GM18517 (cell line): ENCODE results near the gene JPH4.
A peak's percentile ranks its signal among the peaks of the same experiment; 100 is the strongest.

Source experiments
- ATAC-seq: cut with Tn5 transposase; IDR thresholded peaks from one replicate; pipeline ENCODE4 v1.9.1; 2021; ENCODE audit warnings: mild to moderate bottlenecking, moderate library complexity; ENCODE audit not compliant: unreplicated experiment

The JPH4 gene

DNA sequence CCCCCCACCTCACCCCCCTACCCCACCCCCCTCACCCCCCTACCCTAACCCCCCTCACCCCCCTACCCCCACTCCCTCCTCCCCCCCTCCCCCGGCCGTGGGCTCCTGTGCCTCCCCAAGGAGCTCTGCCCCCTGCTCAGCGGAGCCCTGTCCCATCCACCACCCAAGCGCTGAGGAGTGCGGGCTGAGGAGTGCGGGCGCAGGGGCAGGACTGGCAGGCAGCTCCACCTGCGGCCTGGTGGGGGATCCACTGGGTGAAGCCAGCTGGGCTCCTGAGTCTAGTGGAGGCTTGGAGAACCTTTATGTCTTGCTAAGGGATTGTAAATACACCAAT lies 2.3 kb upstream of the JPH4 start:
- ATAC-seq = no peak

DNA sequence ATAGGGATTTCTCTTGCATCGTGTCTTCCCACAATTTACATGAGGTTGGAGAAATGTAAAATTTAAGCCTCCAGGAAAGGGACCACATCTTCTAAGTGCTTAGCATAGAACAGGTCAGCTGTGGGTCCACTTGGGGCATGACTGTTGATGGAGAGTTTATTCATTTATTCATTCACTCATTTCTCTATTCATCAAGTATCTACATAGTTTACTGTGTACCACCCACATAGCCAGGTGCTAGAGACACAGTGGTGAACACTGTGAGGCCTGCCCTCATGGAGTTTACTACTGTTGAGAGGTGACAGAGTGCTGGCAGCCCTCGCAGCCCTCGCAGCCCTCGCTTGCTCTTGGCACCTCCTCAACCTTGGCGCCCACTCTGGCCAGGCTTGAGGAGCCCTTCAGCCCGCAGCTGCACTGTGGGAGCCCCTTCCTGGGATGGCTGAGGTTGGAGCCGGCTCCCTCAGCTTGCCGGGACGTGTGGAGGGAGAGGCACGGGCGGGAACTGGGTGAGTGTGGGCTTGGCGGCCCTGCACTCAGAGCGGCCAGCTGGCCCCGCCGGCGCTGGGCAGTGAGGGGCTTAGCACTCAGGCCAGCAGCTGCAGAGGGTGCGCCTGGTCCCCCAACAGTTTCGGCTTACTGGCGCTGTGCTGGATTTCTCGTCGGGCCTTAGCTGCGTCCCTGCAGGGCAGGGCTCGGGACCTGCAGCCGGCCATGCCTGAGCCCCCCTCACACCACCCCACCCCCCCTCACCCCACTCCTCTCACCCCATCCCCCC lies 1.7 kb upstream of the JPH4 start:
- no peak for ATAC-seq

DNA sequence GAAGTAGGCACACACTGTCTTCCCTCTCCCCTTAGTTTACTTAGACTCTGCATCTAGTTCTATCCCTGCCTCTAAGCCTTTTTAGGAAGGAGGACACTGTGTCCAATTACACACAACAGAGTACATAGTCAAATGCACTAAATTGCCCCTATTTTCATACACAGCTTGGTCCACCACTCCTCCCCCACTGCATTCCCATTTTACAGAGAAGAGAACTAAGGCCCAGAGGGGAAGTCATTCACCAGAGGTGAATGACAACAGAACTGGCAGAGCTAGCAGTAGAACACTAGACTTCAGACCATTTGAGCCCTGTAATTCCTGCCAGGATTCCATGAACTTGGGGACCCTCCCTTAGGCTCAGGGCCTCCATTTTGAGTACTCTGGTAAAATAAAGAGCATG lies 1.1 kb upstream of the JPH4 start:
- ATAC-seq = no peak

DNA sequence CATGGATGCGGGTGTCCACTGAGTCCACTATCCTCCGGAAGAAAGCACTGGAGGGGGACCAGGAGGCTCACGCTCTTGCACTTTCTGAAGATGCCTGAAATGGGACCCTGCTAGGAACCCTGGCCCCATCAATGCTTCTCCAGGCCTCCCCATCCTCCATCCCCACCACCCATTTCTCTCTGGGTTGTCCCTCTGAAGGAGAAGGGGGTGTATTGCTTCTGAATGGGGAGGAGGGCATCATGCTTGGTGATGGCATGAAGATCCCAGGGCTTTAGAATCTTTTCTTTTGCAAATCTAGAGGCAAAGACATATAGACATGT lies 681 bp upstream of the JPH4 start:
- ATAC-seq = no peak

DNA sequence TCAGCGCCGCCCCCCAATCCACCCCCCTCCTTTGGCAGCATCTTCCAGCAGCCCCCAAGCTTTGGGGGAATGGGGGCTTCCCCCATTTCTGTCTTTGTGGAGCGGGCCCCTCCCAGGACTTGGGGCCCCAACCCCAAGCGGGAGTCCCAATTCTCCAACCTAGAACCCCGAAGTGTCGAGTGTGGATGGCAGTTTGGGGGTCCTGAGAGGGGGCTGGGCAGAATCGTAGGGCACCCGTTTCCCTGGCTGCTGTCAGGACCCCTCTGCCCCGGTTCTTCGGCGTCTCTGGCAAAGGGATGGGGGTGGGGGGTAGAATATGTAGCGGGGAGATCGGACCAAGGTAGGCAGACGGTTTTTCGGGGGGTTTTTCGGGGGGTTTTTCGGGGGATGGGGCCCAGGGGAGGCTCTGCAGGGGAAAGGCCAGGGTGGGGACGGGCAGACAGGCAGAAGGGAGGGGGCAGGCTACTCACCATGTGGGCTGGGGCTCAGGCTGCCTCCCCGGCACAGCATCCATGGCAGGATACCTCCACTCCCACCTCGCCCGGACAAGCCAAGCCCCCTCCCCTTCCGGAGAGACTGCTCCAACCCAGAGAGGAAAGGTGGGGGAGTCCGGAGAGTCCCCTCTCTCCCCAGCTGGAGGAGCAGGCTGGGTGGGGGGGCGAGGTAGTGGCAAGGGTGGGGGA lies 739 bp downstream of the JPH4 start:
- ATAC-seq = no peak

DNA sequence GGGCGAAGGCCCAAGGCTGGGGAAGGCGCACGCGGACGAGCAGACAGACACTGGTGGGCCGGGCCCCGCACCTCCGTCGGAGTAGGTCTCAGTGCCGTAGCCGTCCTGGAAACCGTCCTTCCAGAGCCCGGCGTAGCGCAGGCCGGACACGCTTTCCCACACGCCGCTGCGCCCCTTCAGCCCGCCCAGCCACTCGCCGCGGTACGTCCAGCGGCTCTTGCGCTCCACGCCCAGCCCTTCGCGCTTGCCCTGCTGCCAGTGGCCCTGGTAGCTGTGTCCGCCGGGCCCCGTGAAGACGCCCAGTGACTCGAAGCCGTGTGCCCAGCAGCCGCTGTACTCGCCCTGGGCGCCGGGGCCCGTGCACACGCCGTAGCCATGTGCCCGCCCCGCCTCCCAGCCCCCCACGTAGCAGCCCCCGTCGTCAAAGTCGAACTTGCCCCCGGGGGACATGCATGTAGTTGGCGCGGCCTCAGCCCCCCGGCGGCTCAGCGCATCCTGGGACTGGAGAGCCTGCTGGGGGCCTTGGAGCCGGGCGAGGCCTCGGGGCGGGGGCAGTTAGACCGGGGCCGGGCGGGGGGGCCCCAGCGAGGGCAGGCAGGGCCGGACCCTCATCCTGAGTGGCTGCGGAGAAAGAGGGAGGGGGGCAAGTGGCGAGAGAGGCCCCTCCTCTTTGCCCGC lies 1.4 kb downstream of the JPH4 start:
- no peak for ATAC-seq

DNA sequence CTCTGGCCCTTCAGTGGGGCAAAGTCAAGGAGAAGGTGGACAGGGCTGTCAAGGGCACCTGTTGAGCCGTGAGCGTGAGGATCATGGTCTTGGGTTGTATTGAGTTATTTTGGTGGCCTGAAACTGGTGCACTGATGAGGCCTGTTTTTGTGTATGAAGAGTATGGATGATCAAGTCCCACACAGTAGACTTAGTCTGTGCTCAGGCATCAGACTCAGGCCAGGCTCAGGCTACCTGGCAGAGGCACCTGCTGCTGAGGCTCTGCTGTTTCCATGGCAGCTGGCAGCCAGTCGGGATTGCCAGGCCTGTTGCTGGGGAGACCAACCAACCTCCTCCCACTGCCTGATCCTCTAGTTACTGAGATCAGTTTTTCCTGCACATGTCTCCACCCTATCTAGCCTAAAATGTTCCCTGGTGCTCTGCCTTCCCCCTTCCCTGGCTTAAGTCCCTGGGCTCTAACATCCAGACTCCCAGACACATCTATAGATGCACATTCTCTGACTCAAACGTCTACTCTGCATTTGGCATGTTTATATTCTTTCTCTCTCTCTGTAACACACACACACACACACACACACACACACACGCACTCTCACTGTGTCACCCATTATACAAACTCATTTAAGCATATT lies 5.1 kb downstream of the JPH4 start:
- no peak for ATAC-seq

DNA sequence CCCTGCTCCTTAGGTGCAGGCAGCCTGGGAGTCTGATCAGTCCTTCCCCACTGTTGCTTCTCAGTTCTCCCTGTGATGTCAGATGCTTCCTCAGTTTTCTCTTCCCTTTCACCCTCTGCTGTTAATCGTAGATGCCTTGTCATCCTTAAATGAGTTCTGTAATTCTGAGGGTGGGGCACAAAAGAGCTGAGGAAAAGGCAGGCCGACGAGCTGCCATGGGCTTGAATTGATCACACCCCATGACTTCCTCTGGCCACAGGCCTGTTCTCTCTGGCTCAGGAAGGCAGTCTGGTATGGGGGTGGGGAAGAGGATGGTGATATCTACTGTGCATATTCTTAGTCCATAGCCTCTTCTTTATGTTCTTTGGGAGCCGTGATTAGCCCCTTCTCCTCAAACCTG lies 5.8 kb downstream of the JPH4 start:
- ATAC-seq = no peak

DNA sequence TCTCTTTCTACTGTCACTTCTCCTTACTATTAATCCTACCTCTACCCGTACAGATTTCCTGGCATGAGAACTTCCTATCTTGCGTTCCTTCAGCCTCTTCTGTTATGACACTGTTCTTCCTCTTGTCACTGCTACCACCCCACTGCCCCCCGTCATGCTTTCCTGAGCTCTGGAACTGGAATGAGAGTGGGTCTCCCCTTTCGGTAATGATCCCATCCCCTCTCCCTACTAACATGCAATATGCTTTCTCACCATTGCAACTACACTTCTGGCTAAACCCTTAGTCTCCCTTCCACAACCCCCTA lies 6.1 kb downstream of the JPH4 start:
- no peak for ATAC-seq

DNA sequence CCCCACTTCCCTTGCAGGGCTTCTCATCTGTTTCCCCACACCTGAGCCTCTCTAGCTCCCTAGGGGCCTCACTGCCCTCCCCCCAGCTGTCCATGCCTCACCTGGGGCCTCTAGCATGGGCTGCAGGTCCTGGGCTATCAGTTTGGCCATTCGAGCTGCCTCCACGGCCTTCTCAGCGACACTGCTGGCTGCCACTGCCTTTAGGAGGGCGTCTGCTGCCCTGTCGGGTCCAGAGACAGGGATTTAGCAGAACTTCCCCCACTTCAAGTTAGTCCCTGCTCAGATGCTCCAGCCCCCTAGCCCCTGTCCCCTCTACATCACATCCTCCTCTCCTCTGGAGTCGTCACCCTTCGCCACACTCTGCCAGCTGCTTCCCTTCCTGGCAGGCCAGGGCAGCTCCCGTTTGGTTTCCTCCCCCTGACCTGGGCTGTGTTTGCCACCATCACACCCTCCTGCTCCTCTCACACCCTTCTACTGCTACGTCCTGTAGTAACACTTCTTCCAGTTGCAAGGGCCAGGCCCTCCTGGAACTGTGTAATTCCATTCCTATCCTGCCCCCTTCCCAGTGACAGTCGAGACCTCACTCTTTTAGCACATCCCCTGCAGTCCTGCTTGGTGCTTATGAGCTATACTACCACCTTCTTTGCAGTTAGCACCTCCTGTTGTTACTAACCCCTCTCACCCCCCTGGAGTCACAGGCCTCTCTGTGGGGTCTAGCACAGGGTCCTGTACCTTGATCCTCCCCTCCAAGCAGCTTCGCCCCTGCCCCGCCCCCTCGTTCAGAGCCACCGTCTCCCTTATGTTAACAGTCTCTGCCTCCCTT lies 6.7 kb downstream of the JPH4 start:
- no peak for ATAC-seq

DNA sequence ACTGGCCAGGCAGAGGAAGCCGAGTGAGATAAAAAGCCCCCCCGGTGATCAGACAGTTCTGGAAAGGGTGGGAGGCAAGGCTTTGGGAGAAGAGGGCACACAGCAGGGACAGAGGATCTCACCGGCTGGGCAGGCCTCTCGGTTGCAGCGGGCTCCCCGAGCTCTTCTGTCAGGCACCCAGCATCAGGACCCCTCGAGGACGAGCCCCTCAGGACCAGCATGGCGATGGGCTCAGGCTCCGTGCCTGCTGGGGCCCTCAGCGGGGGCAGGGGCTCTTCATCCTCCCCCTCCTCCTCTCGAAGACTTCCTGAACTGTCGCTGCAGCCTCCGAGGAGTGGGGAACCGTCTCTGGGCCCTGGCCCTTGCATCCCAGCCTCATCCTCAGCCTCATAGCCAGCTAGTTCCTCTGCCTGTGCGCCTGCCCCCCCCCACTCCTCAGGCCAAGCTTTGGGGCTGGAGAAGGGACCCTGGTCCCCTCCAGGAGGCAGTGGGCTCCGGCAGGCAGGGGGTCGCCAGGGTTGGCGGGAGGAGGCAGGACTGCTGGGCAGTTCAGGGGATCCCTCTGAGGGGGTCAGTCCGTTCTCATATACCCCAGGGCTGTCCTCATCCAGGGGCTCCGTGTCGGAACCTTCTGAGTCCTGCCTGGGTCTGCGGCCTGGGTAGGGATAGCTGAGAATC lies 7.6 kb downstream of the JPH4 start:
- ATAC-seq = no peak

DNA sequence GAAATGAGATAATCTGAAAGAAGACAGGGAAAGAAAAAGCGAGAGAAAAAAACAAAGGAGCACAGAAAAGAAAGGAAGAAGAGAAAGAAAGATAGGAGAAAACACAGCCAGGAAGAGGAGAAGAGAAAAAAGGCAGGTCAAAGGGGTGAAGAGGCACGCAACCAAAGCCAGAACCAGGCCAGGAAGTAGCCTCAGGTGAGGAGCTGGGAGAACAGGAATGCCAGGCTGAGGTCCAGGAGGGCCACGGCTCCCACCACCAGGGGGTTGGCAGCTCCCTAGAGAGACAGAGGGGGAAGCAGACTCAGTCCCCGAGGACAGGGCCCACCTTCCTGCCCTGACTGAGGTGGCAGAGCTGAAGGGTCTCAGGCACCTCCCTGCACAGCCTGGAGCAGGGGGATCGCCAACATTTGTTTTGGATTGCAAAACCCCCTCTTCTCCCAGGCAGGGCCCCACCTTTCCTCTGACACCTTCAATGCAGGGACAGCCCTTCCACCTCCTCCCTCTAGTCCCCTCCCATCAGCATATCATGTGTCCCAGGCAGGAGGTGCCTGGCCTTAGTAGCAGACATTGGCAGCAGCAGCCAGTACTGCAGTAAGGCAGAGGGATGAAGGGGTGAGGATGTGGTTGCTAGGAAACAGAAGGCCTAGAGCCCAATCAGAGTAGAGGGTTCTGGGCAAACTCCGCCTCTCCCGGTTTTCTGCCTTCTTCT lies 9.0 kb downstream of the JPH4 start:
- no peak for ATAC-seq

DNA sequence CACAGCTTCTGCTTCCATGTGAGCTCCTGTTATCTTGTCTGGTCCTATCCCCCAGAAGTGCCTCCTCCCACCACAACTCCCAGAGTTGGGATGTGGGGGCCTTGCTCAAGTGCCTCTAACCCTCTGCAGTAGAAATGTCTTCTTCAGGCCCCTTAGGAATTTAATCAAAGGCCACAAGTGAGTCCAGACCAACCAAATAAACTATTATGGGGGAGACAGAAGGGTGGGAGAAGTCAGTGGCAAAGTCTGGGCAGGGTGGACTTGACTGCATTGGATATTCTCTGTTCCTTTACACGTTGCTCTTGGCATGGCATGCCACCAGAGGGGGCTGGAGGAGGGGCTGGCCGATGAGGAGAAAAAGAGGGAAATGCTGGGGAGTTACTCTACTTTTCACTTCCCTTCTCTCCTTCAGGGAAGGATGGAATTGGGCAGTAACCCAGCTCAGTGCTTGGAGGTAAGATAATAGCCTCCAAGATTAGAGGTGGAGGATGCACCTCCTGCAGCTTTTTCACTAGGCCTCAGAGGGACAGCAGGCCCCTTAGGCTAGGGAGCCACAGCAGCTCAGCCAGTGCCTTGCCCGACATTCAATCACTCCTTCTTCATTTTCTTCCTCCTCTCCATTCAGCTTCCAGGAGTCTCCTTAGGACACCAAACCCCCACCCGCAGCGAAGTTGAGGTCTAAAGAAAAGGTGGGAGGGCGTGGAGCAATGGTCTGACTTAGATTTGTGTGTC lies 9.8 kb downstream of the JPH4 start:
- no peak for ATAC-seq

DNA sequence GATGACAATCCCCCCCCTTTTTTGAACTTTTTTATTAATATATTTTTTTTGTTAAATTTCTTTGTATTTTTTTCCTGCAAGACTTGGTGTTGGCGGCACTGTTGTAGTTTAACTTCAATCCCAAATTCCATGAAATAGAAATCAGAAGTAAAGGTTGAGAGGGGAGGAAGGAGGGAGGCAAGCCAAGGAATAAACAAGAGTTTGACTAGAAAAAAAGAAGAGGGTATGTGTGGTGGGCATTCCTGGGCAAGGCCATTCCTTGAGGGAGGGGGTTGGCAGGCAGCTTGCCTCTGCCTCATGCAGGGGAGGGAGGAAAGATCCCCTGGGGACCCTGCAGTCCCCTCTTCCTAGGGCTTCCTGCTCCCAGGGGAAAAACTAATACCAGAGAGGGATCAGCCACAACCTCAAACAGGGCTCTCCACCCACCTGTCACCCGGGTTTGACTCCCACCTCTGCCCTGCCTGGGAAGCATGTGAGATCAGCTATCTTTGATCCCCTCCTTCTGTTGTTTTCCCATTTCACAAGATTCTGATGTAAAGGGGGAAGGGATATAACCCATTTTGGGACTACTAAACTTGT lies 10.5 kb downstream of the JPH4 start:
- ATAC-seq = no peak

DNA sequence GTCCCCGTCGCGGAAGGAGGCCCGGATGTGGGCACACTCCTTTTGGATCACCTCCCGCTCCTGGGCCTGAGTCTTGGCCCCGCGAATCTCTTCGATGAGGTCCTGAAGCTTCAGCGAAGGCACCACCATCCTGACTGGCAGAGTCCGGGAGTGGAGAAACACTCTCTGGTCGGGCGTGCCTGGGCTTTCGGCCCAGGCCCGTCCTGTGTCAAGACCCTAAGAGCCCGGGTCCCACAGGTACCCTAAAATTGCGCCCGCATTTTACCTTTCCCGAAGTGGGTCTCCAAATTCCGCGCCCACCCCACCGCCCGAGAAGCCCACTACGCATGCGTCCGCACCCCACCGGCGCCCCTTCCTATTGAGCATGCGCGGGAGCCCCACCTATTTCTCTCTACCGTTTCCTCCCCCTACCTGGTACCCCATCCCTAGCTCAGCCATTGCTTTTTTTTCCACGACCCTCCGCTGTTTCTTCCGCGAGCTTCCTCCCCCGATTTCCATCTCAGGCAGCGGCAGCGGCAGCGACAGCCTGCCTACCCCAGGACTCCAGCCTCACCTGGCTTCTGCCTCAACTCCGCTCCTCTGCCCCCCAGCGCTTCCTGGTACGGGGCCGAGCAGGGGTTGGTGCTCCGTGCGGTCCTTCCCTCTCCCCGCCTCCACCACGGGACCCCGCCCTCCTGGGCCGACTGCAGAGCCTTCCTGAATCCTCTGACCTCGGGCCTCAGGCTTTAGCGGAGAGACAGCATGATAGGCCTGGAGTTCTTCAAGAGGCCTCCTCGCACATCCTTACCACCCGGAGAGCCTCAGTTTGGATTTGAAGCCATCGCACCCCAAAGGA lies 11.2 kb downstream of the JPH4 start, which contains the start of gene AP1G2:
TSS of gene AP1G2 (minus strand) at position 606 of the 835 bp plus-strand sequence. CDS start at position 129, 477 bp downstream.
- ATAC-seq = peak; percentile 82

DNA sequence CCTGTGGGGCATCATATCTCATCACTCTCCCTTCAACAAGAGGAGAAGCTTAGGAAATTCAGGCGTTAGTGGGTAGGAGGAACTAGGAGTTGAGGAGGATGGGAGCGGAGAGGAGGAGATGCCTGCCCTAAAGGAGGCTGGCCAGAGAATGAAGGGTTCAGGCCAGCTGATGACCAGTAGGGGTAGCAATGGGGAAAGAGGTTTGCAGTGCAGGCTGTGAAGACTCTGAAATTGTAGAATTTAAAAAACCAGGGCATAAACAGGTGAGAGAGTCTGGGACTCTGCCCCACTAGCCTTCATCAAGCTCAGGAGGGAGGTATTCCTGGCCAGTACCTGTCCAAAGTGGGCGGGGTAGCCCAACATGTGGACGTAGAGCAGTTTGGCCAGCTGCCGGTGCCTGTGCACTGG lies 11.8 kb downstream of the JPH4 start:
- ATAC-seq = no peak

DNA sequence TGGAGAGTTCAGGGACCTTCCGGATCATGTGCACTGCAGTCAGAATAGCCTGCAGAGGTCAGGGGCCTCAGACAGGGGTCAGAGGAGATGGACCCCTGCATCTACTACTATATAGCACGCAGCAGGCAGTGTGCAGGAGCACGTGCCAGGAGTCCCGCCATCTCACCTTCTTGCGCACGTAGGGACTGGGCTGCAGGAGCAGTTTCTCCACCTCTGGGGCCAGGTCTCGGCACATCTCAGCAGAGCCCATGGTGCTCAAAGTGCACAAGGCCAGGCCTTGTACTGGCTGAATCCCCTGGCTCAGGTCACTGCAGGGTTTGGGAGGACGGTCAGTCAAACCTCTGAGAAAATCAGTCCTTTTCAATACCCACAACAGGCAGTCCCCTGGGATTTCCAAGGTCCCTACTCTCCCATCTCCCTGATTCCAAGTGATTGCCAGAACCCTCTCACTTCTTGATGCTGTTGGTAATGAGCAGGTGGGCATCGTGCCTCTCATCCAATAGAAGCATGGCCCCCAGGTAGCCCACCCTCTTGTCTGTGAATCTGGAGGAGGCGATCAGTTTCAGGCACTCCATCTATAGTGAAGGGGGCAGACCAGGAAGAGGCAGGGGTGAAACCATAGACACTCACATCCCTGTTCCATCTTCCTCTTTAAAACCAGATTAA lies 12.3 kb downstream of the JPH4 start:
- ATAC-seq = no peak
